LNCaP clone FGC (cell line): ENCODE data around the gene C2CD5.

Experiments
- DNase-seq: peaks from one replicate; pipeline ENCODE4 v3.0.0-alpha.2; 2011; ENCODE audit warnings: low read depth
- H3K4me3 ChIP-seq: 2 replicates; pipeline ENCODE4 v1.5.1; 2011; ENCODE audit warnings: mild to moderate bottlenecking, low read depth, low read length, control low read depth
- TF ChIP-seq, protein P1 (sequence below): IDR thresholded peaks from 2 replicates; pipeline ENCODE4 v1.5.1; 2012; ENCODE audit warnings: mild to moderate bottlenecking; ENCODE audit not compliant: control insufficient read depth, insufficient read depth; ENCODE audit errors: extremely low read depth

Gene C2CD5

DNA sequence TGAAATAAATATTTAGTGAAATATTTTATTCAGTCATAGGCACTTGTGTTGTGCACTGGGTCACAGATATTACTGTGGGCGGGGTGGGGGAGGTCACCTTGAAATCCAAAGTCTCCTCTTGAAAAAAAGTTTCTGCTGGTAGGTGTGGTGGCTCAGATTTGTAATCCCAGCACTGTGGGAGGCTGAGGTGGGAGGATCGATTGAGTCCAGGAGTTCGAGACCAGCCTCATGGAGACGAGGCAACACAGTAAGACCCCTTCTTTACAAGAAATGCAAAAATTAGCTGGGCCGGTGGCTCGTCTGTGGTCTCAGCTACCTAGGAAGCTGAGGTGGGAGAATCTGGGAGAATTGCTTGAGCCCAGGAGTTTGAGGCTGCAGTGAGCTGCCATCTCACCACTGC lies 913 bp upstream of the C2CD5 start:
- no peak overlapping the region for H3K4me3 ChIP-seq
- DNase-seq, result no peak
- TF ChIP-seq, protein P1, sequence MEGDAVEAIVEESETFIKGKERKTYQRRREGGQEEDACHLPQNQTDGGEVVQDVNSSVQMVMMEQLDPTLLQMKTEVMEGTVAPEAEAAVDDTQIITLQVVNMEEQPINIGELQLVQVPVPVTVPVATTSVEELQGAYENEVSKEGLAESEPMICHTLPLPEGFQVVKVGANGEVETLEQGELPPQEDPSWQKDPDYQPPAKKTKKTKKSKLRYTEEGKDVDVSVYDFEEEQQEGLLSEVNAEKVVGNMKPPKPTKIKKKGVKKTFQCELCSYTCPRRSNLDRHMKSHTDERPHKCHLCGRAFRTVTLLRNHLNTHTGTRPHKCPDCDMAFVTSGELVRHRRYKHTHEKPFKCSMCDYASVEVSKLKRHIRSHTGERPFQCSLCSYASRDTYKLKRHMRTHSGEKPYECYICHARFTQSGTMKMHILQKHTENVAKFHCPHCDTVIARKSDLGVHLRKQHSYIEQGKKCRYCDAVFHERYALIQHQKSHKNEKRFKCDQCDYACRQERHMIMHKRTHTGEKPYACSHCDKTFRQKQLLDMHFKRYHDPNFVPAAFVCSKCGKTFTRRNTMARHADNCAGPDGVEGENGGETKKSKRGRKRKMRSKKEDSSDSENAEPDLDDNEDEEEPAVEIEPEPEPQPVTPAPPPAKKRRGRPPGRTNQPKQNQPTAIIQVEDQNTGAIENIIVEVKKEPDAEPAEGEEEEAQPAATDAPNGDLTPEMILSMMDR, result no peak

GRCh38 chr12:22543246-22544037 lies 900 bp downstream of the C2CD5 start:
- DNase-seq, result no peak
- TF ChIP-seq, protein P1, result no peak

GRCh38 chr12:22541496-22542155 lies 2.7 kb downstream of the C2CD5 start:
- TF ChIP-seq, protein P1, result no peak
- H3K4me3 ChIP-seq, result no peak overlapping the region
- no peak for DNase-seq

More at GRCh38 chr12:22543246-22544037, 900 bp downstream of the C2CD5 start:
- peak overlapping the region; percentile 84 for H3K4me3 ChIP-seq

- no peak for DNase-seq
- H3K4me3 ChIP-seq, result no peak overlapping the region
- TF ChIP-seq, protein P1, result no peak
These were observed 5.3 kb downstream of the C2CD5 start for GRCh38 chr12:22539055-22539454.

GRCh38 chr12:22538311-22538710 lies 6.0 kb downstream of the C2CD5 start:
- no peak for DNase-seq
- TF ChIP-seq, protein P1, result no peak
- H3K4me3 ChIP-seq, result no peak overlapping the region

DNA sequence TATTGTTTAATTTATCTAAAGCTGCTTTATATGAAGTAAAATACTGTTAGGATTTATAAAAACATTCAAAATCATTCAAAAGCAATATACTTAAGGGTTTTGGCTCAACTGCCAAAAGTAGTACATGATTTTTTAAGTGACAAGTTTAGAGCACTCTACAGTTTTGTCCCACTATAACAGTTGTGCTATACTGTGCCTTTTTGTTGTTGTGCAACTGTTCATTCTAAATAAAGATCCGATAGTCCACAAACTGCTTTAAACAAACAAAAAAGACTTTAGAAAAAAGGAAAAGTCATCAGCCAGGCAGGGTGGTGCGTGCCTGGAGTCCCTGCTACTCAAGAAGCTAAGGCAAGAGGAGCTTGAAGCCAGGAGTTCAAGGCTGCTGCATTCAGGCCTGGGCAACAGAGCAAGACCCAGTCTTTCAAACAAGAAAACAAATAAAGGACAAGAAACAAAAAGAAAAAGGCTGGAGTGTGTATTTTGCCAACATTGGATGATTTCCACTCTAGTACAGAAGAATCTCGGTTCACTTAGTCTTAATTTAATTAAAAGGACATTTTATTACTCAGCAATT lies 7.3 kb downstream of the C2CD5 start:
- DNase-seq, result no peak
- H3K4me3 ChIP-seq, result no peak overlapping the region
- TF ChIP-seq, protein P1, result no peak
